Epithelial cell of esophagus (primary cell): ENCODE results near the gene SERINC4.

Experiments
- DNase-seq: peaks from one replicate; pipeline ENCODE4 v3.0.0; 2010; ENCODE audit warnings: low read depth
- H3K4me3 ChIP-seq: 2 replicates; pipeline ENCODE4 v1.5.1; 2011; ENCODE audit warnings: mild to moderate bottlenecking, low read length, control low read depth
- TF ChIP-seq, protein P1 (sequence below): IDR thresholded peaks from 2 replicates; pipeline ENCODE4 v1.5.1; 2011; ENCODE audit warnings: low read depth, mild to moderate bottlenecking, low read length, control low read depth, inconsistent platforms; ENCODE audit not compliant: insufficient read depth; ENCODE audit errors: missing control alignments

The SERINC4 gene

DNA sequence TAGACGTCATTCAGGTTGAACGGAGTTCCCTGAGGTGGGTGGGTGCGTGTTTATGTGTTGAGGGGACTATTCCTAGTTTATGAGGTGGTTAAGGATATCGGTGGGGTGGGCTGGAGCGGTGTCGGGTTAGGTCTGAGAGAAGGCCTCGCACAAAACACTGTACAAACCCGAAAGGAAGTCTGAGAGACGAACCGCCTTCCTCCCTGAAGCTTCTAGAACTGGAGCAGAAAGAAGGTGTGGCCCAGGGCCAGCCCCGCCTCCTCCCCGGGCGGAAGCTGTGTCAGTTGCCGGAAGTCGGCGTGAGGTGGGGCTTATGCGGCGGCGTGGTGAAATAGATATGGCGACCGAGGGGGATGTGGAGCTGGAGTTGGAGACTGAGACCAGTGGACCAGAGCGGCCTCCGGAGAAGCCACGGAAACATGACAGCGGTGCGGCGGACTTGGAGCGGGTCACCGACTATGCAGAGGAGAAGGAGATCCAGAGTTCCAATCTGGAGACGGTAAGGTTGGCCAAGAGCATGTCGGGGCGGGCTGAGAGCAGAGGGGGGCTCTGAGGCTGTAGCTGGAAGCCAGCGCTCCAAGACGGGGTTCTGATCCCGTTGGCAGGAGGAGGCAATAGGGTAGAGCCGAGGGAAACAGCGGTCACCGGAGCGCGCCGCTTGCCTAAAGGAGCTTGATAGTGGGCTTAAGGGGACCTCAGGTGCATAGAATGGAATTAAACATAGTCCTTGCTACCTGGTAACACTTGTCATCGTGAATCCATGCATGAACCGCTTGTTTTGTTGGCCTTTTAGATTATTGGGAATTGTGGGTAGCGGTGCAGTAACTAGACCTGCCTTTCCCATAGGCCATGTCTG, 494 bp upstream of the SERINC4 start, which contains the start of gene HYPK:
Gene HYPK (plus strand): TSS at position 314 of the 856 bp plus-strand sequence. CDS start 24 bp downstream, at position 338.
- peak; percentile 91 for DNase-seq
- H3K4me3 ChIP-seq = peak within 1 kb of the TSS; percentile 99
- TF ChIP-seq, protein P1, sequence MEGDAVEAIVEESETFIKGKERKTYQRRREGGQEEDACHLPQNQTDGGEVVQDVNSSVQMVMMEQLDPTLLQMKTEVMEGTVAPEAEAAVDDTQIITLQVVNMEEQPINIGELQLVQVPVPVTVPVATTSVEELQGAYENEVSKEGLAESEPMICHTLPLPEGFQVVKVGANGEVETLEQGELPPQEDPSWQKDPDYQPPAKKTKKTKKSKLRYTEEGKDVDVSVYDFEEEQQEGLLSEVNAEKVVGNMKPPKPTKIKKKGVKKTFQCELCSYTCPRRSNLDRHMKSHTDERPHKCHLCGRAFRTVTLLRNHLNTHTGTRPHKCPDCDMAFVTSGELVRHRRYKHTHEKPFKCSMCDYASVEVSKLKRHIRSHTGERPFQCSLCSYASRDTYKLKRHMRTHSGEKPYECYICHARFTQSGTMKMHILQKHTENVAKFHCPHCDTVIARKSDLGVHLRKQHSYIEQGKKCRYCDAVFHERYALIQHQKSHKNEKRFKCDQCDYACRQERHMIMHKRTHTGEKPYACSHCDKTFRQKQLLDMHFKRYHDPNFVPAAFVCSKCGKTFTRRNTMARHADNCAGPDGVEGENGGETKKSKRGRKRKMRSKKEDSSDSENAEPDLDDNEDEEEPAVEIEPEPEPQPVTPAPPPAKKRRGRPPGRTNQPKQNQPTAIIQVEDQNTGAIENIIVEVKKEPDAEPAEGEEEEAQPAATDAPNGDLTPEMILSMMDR = no peak

DNA sequence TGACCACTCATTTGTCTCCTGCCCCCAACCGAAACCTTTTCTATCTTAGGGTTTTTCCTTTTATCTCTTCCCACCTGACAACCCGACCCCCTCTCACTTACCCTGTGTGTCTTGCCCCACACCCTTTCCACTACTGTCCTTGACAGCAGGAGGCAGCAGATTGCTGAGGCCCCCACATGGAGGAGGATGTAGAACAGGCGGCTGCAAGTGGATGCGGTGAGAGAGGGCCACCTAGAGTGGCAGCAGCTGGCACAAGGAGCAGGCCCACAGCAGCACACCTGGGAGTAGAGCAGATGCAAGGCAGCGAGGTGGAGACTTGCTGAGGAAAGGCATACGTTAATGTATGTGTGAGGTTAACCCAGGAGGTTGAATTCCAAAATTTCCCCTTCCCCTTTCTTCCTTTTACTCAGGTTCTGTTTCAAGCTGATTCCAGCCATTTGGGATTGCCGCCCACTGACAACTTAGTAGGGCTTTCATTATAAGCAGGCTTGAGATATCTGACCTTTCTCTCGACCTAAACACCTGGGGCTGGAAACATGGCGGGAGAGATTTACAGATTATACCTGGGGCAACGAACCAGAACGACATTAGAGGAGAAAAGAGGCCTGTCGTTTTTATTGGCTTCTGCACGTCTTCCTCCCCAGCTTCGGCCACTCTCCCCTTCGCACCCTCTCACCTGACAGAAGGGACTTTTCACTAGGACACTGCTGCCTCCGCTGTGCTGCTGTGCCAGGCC, 643 bp downstream of the SERINC4 start:
- H3K4me3 ChIP-seq = no peak overlapping the region
- TF ChIP-seq, protein P1 = peak; percentile 4
- DNase-seq = no peak

DNA sequence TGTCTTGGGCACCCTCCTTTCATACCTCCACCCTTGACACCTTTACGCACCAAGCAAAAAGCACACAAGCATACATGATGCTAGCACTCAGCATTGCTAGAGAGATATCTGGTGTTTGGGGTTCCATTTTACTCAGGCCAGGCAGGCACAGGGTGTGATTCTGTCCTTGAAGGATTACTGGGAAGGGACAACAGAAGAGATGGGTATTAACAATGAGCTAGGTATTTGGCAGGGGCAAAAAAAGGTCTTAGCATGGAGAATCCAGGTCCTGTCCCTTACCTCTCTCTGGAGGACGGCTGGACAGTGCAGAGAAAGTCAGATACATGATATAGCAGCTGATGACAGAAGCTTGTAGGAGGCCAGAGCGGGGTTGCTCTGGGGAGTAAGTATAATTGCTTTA, 3.5 kb downstream of the SERINC4 start:
- DNase-seq = no peak
- TF ChIP-seq, protein P1 = no peak
- no peak overlapping the region for H3K4me3 ChIP-seq

DNA sequence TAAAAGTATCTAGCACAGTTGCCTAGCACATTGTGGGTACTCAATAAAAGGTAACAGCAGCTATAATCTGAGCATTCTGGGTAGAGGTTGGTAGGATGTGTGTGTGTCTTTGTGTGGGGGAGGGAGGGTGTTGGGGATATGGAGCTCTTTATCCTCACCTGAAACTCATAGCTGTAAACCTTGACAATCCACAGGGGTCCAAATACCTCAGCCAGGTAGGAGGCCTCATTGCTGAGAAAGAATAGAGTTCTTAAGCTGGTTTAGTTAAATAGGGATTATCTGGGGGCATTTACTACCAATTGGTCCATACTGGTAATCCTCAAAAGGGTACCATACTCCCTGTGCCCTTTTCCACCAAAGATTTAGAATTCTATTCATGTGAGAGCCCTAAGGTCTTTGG, 4.0 kb downstream of the SERINC4 start:
- TF ChIP-seq, protein P1 = no peak
- DNase-seq = no peak
- H3K4me3 ChIP-seq = no peak overlapping the region

DNA sequence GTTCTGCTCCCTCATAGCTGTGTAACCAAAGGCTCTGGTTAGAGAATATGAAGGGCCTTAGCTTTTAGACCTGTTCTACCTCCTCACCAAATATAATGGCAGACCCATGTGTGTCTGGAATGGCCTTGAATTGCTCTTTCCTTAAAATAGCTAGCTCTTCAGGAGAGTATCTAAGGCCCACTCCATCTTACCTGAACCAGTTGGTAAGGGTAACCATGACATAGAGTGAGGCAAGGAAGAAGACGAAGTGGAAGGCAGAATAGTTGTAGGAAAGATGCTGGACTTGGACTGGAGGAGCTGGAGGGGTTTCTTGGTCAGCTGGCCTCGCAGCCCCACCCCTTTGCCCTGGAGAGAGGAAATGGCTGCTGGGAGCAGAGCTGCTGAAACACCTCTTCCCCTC, 4.8 kb downstream of the SERINC4 start:
- TF ChIP-seq, protein P1 = no peak
- no peak for DNase-seq
- H3K4me3 ChIP-seq = no peak overlapping the region

DNA sequence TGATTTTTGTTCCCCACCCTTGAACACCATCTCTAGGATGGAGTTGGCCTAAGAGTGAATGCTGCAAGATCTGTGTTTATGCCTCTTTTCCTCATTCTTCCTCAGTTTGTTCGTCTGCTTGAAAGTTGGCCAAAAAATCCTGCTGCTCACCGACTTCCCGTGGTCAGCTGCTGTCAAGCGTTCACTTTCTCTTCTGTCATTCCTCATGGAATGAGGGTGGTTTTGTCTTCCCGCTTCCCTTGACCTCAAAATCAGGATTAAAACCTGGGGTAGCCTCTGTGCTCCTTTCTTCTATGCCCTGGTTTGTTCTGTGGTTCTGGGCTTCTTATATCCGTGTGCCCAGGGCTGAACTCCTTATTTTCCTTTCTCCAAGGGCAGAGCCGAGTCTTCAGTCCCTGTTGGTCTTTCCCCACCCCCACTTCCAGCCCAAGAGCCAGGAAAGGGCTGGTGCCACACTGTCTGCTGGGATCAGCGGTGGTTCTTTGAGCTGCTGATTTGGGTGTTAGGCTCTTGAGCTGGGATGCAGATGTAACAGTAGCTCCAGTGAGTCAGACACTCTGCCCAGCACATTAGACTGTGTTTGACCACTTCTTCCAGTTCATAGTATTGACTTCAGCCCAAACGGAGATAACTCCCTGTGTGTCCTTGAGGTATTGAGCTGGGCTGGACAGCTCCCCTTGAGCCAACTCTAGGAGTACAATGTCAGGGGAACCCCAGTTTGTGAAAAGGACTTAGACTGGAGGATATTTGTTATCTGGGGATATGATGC, 5.6 kb downstream of the SERINC4 start:
- no peak overlapping the region for H3K4me3 ChIP-seq
- DNase-seq = no peak
- TF ChIP-seq, protein P1 = no peak
